HG03066 (cell line): Measurements from ENCODE around the gene BRIP1.

Experiments used
- ATAC-seq: cut with Tn5 transposase; IDR thresholded peaks from one replicate; pipeline ENCODE4 v1.9.1; 2021; ENCODE audit warnings: low read depth; ENCODE audit not compliant: unreplicated experiment

BRIP1 gene

DNA sequence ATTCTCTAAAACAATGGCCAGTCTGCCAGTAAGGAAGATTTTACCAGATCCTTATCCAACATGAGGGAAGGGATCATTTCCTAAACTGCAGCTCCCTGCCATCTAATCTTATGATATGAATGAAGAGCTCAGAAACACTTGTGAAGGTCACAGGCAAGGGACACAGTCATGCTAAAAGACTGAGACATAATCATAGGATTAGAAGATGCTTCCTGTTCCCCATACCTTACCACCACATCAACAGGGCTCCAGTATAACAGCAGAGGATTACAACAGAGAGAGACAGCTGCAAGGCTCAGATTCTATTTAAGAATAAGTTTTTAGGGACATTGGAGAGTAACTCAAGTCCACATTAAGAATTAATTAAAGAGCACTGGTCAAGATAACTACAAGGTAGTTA lies 93.3 kb downstream of the BRIP1 start:
- ATAC-seq = no peak

DNA sequence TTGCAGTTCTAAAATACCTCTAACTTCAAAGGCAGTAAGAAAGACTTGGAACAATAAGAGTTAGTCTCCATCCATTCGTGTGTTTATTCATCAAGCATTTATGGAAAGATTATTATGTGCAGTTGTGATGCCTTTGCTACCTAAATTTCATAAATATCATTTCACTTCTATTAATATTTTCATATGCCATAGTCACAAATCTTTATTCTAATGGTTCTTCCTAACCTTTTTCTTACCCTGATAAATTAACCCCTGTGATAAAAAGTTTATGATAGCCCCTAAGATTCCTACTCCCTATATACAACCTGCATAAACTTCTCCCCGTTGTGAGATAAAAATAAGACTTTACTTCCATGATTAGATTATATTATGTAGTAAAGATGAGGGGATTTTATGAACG lies 94.9 kb downstream of the BRIP1 start:
- no peak for ATAC-seq

DNA sequence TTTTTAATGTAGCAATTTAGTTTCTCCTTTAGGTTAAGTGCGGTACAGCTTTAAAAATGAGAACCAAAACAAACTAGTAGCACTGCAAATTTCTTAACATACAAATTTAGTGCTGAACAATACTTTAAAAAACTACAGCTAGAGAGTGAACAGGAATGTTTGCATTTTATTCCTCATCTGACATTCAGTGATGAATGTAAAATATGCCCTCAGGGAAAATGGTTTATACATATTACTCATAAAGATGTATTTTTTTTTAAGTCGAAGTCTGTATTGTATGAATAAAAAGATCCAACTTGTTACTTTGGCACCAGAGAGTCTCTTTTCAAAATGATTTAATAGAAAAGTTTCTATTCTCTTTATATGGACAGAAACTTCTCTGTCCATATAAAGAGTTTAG lies 96.8 kb downstream of the BRIP1 start:
- no peak for ATAC-seq

DNA sequence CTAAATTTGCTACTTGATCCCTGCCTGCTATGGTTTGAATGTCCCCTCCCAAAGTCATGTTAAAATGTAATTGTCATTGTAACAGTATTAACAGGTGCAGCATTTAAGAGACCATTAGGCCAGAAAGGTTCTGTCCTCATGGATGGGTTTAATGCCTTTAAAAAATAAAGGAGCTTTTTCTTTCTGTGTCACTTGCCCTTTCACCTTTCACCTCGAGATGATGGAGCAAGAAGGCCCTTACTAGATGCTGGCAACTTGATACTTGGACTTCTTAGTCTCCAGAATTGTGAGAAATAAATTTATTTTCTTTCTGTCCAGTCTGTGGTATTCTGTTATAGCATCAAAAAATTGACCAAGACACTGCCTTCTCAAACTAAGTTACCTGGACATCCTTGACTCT lies 98.5 kb downstream of the BRIP1 start:
- no peak for ATAC-seq

DNA sequence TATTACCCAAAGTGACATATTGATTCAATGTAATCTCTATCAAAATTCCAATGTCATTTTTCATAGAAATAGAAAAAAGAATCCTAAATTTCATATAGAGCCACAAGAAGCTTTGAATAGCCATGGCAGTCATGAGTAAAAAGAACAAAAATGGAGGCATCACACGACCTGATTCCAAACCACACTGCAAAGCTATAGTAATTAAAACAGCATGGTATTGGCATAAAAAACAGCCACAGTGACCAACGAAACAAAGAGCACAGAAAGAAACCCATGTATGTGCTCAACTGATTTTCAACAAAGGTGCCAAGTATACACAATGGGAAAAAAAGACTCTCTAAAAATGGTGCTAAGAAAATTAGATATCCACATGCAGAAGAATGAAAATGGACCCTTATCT lies 101.5 kb downstream of the BRIP1 start:
- no peak for ATAC-seq

DNA sequence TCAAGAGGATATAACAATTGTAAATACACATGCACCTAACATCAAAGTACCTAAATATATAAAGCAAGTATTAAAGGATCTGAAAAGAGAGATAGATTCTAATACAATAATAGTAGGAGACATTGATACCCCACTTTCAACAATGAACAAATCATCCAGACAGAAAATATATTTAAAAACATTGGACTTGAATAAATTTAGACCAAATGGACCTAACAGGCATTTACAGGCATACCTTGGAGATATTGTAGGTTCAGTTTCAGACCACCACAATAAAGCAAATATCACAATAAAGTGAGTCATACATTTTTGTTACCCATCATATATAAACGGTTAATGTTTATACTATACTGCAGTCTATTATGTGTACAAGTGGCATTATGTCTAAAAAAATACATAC lies 104.0 kb downstream of the BRIP1 start:
- no peak for ATAC-seq

DNA sequence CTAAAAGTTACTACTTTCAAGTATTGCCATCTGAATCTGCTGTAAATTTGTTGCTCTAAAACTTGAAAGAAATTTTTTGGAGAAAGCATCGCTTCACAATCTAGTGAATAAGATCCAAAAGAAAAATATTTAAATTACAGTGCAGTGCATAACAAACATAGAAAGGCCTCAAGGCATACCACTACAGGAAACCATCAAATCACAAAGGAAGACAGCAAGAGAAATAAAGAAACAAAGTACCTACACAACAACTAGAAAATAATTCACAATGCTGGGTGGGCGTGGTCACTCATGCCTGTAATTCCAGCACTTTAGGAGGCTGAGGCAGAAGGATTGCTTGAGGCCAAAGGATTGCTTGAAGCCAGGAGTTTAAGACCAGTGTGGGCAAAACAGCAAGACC lies 104.9 kb downstream of the BRIP1 start:
- no peak for ATAC-seq

DNA sequence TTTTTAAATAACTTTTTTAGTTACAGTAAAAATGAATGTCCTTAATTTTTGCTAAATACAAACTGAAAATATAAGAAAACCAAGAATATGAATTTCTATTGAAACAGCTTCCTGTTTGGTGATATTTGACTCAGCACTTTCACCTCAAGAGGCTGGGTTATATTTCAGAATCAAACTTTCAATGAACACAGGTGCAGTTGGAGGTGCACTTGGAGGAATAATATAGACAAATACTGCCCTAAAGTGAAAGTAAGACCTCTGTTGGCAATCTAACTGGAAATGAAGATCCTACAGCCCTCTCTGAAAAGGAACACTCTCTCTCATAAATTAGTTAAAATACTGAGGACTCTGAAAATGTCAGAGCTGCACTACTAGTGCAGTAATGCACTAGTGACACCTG lies 106.2 kb downstream of the BRIP1 start:
- ATAC-seq = no peak

DNA sequence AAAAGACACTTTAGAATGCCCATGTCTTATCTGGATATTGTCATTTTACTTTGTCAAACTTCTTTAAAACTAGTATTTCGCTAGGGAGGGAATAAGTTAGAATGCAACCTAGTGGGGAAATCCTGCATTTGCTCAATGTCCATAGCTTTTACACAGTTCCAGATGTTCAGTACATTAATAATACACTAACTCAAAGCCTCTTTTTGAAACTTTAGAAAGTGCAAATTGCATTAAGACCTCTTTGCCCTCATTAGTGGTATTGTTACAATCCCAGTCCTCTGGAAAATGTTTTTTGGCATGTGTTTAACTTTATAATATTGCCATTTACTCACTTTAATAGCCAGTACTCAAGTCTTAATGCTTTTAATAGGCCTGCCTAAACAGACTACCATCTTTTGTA lies 106.8 kb downstream of the BRIP1 start:
- no peak for ATAC-seq

DNA sequence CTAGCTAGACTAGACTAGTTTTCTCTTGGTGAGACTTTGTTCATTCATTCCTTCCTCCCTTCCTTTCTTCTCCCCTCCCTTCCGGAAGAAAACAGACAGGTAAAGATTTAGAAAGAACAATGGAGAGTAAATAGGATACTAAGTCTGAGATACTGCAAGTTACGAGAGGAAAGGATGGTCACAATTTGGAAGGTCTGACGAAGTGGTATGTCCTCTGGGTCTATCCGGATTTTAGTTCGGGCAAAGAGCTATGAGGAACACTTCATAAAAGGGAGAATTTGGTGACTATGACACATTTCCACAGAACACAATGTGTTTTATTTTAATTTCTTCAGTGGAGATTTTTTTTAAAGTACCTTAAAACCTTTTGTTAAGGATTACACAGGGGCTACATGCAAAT lies 107.7 kb downstream of the BRIP1 start:
- no peak for ATAC-seq

DNA sequence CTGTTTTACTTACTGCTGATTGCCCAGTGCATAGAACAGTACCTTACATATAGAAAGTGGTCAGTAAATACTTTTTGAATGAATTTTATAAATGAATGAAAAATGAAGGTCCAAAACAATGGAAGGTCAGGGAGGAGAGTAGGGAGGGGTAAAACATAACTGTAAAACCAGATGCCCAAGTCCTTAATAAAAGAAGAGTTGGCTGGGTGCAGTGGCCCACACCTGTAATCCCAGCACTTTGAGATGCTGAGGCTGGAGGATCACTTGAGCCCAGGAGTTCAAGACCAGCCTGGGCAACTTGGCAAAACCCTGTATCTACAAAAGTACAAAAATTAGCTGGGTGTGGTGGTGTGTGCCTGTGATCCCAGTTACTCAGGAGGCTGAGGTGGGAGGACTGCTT lies 108.2 kb downstream of the BRIP1 start:
- ATAC-seq = no peak

DNA sequence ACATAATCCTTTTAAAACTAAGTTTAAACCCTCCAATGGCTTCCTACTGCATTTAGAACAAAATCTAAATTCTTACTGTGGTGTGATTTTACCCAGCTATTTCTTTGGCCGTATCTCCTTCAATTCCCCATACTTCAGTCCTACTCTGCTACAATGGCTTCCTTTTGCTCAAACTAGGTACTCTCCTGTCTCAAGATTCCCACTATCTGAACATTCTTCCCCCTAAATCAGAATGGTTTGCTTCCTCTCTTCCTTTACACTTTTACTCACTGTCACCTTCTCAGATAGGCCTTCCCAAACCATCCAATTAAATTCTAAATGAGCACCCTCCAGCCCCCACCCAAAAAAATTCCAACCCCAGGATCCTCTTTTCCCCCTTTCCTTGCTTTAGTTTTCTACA lies 109.2 kb downstream of the BRIP1 start:
- ATAC-seq = no peak

DNA sequence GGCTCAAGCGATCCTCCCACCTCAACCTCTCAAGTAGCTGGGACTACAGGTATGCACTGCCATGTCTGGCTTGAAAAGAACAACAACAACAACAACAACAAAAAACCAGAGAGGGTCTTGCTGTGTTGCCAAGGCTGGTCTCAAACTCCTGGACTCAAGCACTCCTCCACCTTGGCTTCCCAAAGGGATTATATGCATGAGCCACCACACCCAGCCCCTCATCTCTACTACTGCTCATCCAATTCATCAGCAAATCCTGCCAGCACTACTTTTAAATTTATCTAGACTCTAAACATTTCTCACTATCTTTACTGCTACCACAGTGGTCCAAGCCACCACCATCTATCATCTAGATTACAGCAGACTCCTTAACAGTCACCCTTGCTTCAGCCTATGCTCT lies 109.6 kb downstream of the BRIP1 start:
- no peak for ATAC-seq

DNA sequence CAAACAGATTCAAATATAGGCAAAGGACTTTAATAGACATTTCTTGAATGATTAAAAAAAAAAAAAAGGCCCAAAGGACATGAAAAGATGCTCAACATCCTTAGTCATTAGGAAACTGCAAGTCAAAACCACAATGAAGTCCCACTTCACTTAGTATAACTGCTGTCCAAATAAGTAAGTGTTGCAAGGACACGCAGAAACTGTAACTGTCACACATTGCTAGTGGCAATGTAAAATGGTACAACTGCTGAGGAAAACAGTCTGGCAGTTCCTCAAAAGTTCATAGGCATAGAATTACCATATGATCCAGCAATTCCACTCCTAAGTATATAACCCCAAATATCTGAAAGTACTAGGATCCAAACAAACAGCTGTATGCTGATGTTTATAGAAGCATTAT lies 112.7 kb downstream of the BRIP1 start:
- ATAC-seq = peak; percentile 84

DNA sequence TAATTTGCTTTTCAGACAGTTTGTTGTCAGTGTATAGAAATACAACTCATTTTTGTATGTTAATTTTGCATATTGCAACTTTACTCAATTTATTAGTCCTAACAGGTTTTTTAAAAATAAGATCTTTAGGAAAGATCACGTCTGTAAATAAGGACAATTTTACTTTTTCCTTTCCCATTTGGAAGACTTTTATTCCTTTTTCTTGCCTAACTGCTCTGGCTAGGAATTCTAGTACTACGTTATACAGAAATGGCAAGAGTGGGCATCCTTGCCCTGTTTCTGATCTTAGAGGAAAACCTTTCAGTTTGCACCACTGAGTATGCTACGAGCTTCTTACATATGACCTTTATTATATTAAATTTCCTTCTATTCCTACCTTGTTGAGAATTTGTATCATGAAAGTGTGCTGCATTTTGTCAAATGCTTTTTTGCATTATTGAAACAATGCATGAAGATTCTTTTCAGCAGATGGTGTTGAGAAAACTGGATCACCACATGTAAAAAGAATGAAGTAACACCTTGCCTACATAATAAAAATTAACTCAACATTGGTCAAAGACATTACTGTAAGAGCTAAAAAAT lies 113.4 kb downstream of the BRIP1 start:
- no peak for ATAC-seq

DNA sequence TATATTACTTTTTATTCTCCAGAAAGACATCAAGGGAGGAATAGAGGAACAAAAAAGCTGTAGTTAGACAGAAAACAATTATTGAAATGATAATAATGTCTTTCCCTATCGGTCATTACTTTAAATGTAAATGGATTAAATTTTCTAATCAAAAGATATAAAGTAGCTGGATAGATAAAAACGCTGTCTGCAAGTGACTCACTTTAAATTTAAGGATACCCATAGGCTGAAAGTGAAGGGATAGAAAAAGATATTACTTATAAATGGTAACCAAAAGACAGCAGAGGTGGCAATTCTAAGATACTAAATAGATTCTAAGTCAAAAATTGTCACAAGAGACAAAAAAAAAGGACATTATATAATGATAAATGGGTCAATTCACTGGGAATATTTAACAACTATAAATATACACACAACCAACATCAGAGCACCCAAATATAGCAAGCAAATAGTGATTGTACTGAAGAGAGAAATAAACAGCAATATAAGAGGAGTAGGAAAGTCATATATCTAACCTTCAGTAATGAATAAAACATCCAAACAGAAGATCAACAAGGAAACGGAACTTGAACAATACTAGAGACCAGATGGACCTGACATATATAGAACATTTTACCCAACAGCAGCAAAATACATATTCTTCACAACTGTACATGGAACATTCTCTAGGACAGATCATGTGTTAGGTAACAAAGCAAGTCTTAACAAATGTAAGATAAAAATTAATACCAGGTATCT lies 116.9 kb downstream of the BRIP1 start:
- ATAC-seq = no peak

DNA sequence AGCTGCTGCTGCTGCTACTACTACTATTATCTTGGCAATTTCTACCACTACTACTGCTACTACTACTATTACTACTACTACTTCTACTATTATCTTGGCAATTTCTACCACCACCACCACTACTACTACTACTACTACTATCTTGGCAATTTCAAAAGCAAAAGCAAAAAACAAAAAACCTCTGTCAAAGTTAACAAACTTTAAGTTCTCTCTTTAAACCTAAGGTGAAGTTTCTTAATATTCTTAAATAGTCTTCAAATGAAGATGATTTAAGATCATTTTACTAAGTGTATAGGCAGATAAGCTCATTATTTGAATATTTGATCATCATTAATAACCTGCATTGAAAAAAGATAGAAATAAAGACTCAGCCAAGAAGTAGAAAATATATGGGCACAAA lies 118.5 kb downstream of the BRIP1 start:
- no peak for ATAC-seq

DNA sequence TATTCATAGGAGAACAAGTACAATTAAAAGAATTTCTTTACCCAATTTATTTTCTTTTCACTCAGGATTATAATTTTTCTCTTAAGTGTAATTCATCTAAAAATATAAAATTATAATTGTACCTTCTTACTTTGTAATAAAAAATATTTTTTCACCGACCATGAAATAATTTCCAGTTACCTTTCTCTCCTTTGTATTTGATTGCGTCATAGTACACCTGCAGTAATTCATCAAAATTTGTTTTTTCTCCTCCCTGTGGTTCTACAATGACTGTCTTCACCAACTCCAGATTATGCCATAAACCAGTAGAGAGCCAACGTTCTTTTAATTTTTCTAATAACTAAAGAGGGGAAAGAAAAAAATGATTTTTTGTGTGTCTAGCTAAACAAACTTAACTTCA lies 119.1 kb downstream of the BRIP1 start:
- ATAC-seq = no peak

DNA sequence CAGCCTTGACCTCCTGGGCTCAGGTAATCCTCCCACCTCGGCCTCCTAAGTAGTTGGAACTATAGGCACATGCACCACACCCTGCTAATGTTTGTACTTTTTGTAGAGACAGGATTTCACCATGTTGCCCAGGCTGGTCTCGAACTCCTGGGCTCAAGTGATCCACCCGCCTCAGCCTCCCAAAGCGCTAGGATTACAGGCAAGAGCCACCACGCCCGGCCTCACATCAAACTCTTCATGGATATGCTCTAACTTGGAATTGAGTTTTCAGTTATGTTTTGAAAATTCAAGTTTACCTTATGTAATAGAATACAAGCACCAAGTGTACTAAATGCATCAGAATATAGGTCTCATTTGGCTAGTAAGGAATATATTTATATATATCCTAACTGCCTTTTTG lies 119.6 kb downstream of the BRIP1 start:
- no peak for ATAC-seq

DNA sequence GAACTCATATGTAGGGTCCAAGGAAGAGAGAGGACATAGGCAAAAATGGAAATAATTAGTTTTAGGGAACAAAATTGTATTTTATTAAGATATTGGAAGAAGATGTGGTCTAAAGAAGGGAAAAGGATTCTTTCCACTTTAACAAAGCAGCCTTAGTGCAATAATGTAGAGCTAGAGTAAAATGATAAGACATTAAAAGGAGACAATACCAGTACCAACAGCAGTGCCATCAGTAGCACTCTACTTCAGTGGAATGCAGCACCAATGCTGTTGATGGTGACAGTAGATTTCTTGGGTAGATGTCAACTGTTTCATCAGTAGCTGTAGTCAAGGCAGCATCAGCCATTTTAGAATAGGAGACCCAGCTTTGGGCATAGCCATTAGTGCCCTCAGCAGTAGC lies 124.3 kb downstream of the BRIP1 start:
- no peak for ATAC-seq

DNA sequence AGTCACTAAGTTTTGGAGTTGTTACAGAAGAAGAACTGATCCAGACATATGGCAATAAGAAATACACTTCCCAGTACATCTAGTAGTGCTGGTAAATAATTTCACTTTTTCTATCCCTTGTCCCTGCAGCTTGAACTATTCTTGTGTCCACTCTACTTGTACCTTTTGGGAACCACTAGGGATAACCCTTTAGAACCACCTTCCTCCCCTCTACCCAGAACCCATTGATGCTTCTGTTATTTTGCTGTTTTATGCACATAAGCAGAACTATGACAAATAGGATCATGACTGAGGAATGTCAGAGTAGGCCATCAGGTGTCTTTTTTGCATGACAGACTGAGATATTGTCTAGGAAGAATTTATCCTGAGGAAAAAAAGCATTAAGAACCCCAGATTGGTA lies 125.1 kb downstream of the BRIP1 start:
- no peak for ATAC-seq

DNA sequence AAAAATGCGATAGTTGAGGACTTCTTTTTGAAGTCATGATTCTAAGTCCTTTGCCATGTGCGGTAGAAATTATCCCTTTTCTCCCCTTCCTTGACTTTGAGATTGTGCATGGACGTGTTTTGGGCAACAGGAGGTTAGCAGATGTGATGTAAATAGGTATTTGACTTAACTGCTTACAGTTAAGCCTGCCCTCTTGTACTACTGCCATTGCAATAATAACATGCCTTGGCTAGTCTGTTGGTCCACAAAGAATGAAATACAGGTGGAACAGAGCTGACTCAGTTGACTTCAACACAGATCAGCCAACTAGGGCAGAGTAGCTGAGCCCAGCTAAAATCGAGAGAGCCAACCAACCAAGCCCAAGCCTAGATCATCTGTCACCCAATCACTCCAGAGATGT lies 125.5 kb downstream of the BRIP1 start:
- no peak for ATAC-seq

DNA sequence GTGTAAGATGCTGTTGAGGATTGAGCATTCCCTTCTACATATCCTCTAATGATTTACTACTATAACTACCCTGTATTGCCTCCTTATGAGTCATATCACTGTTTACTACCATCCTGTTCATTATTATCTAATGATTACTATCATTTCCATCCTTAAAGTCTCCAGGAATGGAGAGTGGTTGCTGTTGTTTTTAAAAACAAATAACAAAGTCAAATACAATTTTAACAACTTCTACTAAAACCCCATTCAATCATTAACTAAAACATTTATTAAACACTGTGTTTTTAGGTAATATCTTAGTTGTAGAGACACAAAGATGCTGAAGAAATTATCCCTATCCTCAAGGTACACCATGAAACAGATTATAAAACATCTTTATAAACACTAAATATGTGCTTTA lies 126.9 kb downstream of the BRIP1 start:
- ATAC-seq = no peak
